Muscle layer of colon (tissue), 2 donors: ENCODE measurements around the gene NFATC1.

ENCODE experiments used
- H3K27ac ChIP-seq: one replicate; pipeline ENCODE4 v1.7.0; 2013; ENCODE audit warnings: low read depth, mild to moderate bottlenecking, low read length, moderate library complexity
- H3K27me3 ChIP-seq, 2 donors: one replicate each; pipeline ENCODE4 v1.7.0; 2013; ENCODE audit warnings: low read length in 2 of 2, mild to moderate bottlenecking in 2 of 2; ENCODE audit not compliant: insufficient read depth in 2 of 2, control insufficient read depth in 1 of 2
- H3K36me3 ChIP-seq: one replicate; pipeline ENCODE4 v1.7.0; 2013; ENCODE audit warnings: mild to moderate bottlenecking, low read length; ENCODE audit not compliant: insufficient read depth
- H3K4me1 ChIP-seq: one replicate; pipeline ENCODE4 v1.7.0; 2013; ENCODE audit warnings: mild to moderate bottlenecking, low read length; ENCODE audit not compliant: insufficient read depth
- H3K4me3 ChIP-seq, 2 donors: one replicate each; pipeline ENCODE4 v1.7.0; 2013; ENCODE audit warnings: low read length in 2 of 2, low read depth in 1 of 2, mild to moderate bottlenecking in 1 of 2, moderate library complexity in 1 of 2
- H3K9ac ChIP-seq: one replicate; pipeline ENCODE4 v1.7.0; 2013; ENCODE audit warnings: low read length
- H3K9me3 ChIP-seq: one replicate; pipeline ENCODE4 v1.7.0; 2013; ENCODE audit warnings: mild to moderate bottlenecking, low read length
- donor health status: abdominal sarcoma.
- donor health status: Adenocarcinoma of cecum.

The NFATC1 gene

GRCh38 chr18:79488311-79489050 is 92.8 kb downstream of the NFATC1 start:
- Histone ChIP-seq H3K4me1 (no peaks in the 10 kb centered on the region), H3K27ac (no peak overlapping the region), H3K36me3 (peaks cover 16% of the 10 kb centered on the region), H3K27me3 (no peaks in the 10 kb centered on the region), H3K9ac (no peak overlapping the region), H3K4me3 (no peak overlapping the region), H3K9me3 (no peaks in the 10 kb centered on the region)

- Histone ChIP-seq H3K27me3 (no peaks in the 10 kb centered on the region), H3K4me1 (no peaks in the 10 kb centered on the region), H3K27ac (no peak overlapping the region), H3K4me3 (no peak overlapping the region), H3K36me3 (peaks cover 16% of the 10 kb centered on the region), H3K9me3 (no peaks in the 10 kb centered on the region), H3K9ac (no peak overlapping the region)
These were observed 93.5 kb downstream of the NFATC1 start for GRCh38 chr18:79489051-79489898.

- H3K9me3 ChIP-seq, result no peaks in the 10 kb centered on the region
- no peak overlapping the region for H3K27ac ChIP-seq
- H3K27me3 ChIP-seq, result no peaks in the 10 kb centered on the region
- H3K4me1 ChIP-seq, result peaks cover 1% of the 10 kb centered on the region
- H3K4me3 ChIP-seq, result no peak overlapping the region
- peaks cover 16% of the 10 kb centered on the region for H3K36me3 ChIP-seq
- H3K9ac ChIP-seq, result no peak overlapping the region
These were observed 94.3 kb downstream of the NFATC1 start for GRCh38 chr18:79489899-79490625.

GRCh38 chr18:79490626-79491041 is 94.9 kb downstream of the NFATC1 start:
- Histone ChIP-seq H3K4me1 (peaks cover 7% of the 10 kb centered on the region), H3K27me3 (no peaks in the 10 kb centered on the region), H3K4me3 (no peak overlapping the region), H3K36me3 (peaks cover 16% of the 10 kb centered on the region), H3K9me3 (no peaks in the 10 kb centered on the region), H3K27ac (no peak overlapping the region), H3K9ac (no peak overlapping the region)

GRCh38 chr18:79491081-79491551 is 95.4 kb downstream of the NFATC1 start:
- H3K36me3 ChIP-seq, result peaks cover 16% of the 10 kb centered on the region
- H3K9ac ChIP-seq, result no peak overlapping the region
- no peaks in the 10 kb centered on the region for H3K27me3 ChIP-seq
- no peaks in the 10 kb centered on the region for H3K9me3 ChIP-seq
- no peak overlapping the region for H3K27ac ChIP-seq
- peaks cover 11% of the 10 kb centered on the region for H3K4me1 ChIP-seq
- H3K4me3 ChIP-seq, result no peak overlapping the region

GRCh38 chr18:79493211-79493800 is 97.6 kb downstream of the NFATC1 start:
- Histone ChIP-seq H3K27ac (no peak overlapping the region), H3K27me3 (no peaks in the 10 kb centered on the region), H3K9ac (no peak overlapping the region), H3K9me3 (no peaks in the 10 kb centered on the region), H3K4me3 (no peak overlapping the region), H3K36me3 (no peaks in the 10 kb centered on the region), H3K4me1 (peaks cover 30% of the 10 kb centered on the region)

- Histone ChIP-seq H3K9me3 (no peaks in the 10 kb centered on the region), H3K27ac (no peak overlapping the region), H3K27me3 (no peaks in the 10 kb centered on the region), H3K4me3 (no peak overlapping the region), H3K36me3 (no peaks in the 10 kb centered on the region), H3K9ac (no peak overlapping the region), H3K4me1 (peaks cover 30% of the 10 kb centered on the region)
These were observed 98.1 kb downstream of the NFATC1 start for GRCh38 chr18:79493801-79494211.

- no peak overlapping the region for H3K4me3 ChIP-seq
- H3K27me3 ChIP-seq, result no peaks in the 10 kb centered on the region
- no peaks in the 10 kb centered on the region for H3K36me3 ChIP-seq
- H3K27ac ChIP-seq, result no peak overlapping the region
- peaks cover 30% of the 10 kb centered on the region for H3K4me1 ChIP-seq
- H3K9ac ChIP-seq, result no peak overlapping the region
- H3K9me3 ChIP-seq, result no peaks in the 10 kb centered on the region
These were observed 99.2 kb downstream of the NFATC1 start for GRCh38 chr18:79494936-79495335.

GRCh38 chr18:79495591-79496071 is 99.9 kb downstream of the NFATC1 start:
- H3K4me1 ChIP-seq, result peaks cover 30% of the 10 kb centered on the region
- H3K27ac ChIP-seq, result peak overlapping the region; percentile 44
- no peaks in the 10 kb centered on the region for H3K9me3 ChIP-seq
- no peak overlapping the region for H3K9ac ChIP-seq
- no peak overlapping the region for H3K4me3 ChIP-seq
- no peaks in the 10 kb centered on the region for H3K27me3 ChIP-seq
- no peaks in the 10 kb centered on the region for H3K36me3 ChIP-seq

GRCh38 chr18:79496237-79496977 is 100.7 kb downstream of the NFATC1 start:
- Histone ChIP-seq H3K27me3 (no peaks in the 10 kb centered on the region), H3K4me3 (peak overlapping the region in 1 of 2 donors; percentile 0), H3K4me1 (peaks cover 30% of the 10 kb centered on the region), H3K36me3 (no peaks in the 10 kb centered on the region), H3K9ac (peak overlapping the region; percentile 2), H3K9me3 (no peaks in the 10 kb centered on the region), H3K27ac (peak overlapping the region; percentile 68)
